Lower leg skin (tissue), 3 donors: ENCODE data around the gene MCTP1.

Source experiments
- CTCF ChIP-seq, 3 donors: fragments of 450-650 bp; IDR thresholded peaks; one replicate each; pipeline ENCODE4 v1.5.1; 2016; ENCODE audit warnings: antibody characterized with exemption in 3 of 3, mild to moderate bottlenecking in 3 of 3, moderate library complexity in 2 of 3
- POLR2A ChIP-seq, 2 donors: fragments of 450-650 bp; IDR thresholded peaks; one replicate each; pipeline ENCODE4 v1.6.1; 2016 to 2017; ENCODE audit warnings: antibody characterized with exemption in 2 of 2, mild to moderate bottlenecking in 1 of 2, moderate library complexity in 1 of 2

GRCh38 chr5:94888674-94889073 lies 396.2 kb downstream of the MCTP1 start:
- no peak for TF ChIP-seq CTCF (IDR thresholded peaks at IDR 0.05)
- TF ChIP-seq POLR2A (IDR thresholded peaks at IDR 0.05), result no peak
